Gastroesophageal sphincter (tissue), 4 donors: ENCODE measurements around the gene MYO1B. TPM values are rescaled to one million over a fixed set of nuclear protein-coding genes. Genes with fewer than 3 reads are reported as not detected.
A peak's percentile ranks its signal among the peaks of the same experiment; 100 is the strongest.

Experiments
- ATAC-seq: fragments of 150-250 bp; one replicate; pipeline ENCODE4 v1.9.1; 2016; ENCODE audit warnings: mild to moderate bottlenecking, moderate library complexity
- H3K27ac ChIP-seq, 4 donors: fragments of 200-600 bp; sonication (generic) in 3 of 4; 1 replicate in 3 of 4; 2 replicates in 1 of 4; pipeline ENCODE4 v1.5.1; 2016 to 2019
- H3K27me3 ChIP-seq: fragments of 200-600 bp; sonication (generic); one replicate; pipeline ENCODE4 v1.5.1; 2019
- H3K36me3 ChIP-seq, 2 donors: fragments of 200-600 bp; sonication (generic); one replicate each; pipeline ENCODE4 v1.5.1; 2019; ENCODE audit warnings: control low read depth in 1 of 2
- H3K4me1 ChIP-seq, 3 donors: fragments of 200-600 bp; sonication (generic); 1 replicate in 2 of 3; 2 replicates in 1 of 3; pipeline ENCODE4 v1.5.1; 2016 to 2019; ENCODE audit warnings: control low read depth in 2 of 3
- H3K4me3 ChIP-seq, 2 donors: fragments of 200-600 bp; sonication (generic); one replicate each; pipeline ENCODE4 v1.5.1; 2019; ENCODE audit warnings: mild to moderate bottlenecking in 1 of 2, moderate library complexity in 1 of 2
- H3K9me3 ChIP-seq, 3 donors: fragments of 200-600 bp; sonication (generic); one replicate each; pipeline ENCODE4 v1.5.1; 2017 to 2019; ENCODE audit warnings: control low read depth in 2 of 3
- EP300 ChIP-seq: sonication (generic); formaldehyde crosslinking; IDR thresholded peaks from one replicate; pipeline ENCODE4 v1.6.1; 2017; ENCODE audit warnings: antibody characterized with exemption, mild to moderate bottlenecking
- POLR2A ChIP-seq, 2 donors: fragments of 450-650 bp; IDR thresholded peaks; one replicate each; pipeline ENCODE4 v1.6.1; 2017; ENCODE audit warnings: antibody characterized with exemption in 2 of 2, mild to moderate bottlenecking in 2 of 2, moderate library complexity in 1 of 2
- POLR2AphosphoS5 ChIP-seq: sonication (generic); formaldehyde crosslinking; IDR thresholded peaks from one replicate; pipeline ENCODE4 v1.6.1; 2017; ENCODE audit warnings: antibody characterized with exemption
- WGBS, 2 donors: methylation state at CpG; one replicate each; pipeline ENCODE4 v1.1.5; 2018; ENCODE audit warnings: low coverage in 1 of 2; 5-methylcytosine and 5-hydroxymethylcytosine counted together
- total RNA-seq, 4 donors: library from RNA; depleted of rRNA; stranded (reverse); fragments of >200 nt; gene quantifications; one replicate each; pipeline ENCODE4 v1.1.0, GENCODE V29; 2016
- TF ChIP-seq, protein P1 (sequence below), 4 experiments: fragments of 200-600 bp in 2 of 4; fragments of 450-650 bp in 2 of 4; sonication (generic) in 1 of 4; IDR thresholded peaks; one replicate each; pipeline ENCODE4 v1.5.1; 2017 to 2019; ENCODE audit warnings: antibody characterized with exemption in 4 of 4, mild to moderate bottlenecking in 2 of 4, moderate library complexity in 2 of 4

The MYO1B gene
- total RNA-seq, 4 donors from 2014 or later: 17.3 to 45.0 (median 21.0) TPM

DNA sequence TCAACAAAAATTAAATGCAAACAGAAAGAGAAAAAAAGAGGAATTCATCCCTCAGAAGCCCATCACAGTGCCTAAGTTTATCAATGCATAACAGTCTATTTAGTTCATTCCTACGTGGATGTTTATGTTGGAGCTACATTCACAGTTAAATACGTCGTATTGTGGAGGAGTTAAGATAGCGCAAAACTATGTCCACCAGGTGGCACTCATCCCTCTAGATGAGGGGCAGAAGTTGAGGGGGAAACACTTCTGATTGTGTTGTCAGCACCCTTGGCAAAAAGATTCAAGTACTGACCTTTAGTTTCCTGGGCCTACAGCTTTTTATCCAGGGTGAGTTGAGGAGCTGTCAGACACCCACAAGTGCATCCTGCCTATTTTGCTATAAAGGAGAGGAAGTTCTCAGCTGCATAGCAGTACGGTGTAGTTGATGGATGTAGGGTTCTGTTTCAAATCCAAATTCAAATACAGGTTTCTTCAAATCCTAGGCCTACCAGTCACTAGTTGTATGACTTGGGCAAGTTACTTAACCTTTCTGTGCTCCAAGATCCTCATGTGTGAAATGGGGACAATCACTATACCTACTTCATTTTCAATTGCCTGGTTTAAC is 26.8 kb upstream of the MYO1B start:
- WGBS, 2 donors: 33 to 100% methylated on average over 1 to 5 of the region's 5 CpGs
- peak; percentile 34 for ATAC-seq
- Histone ChIP-seq H3K4me1 (peaks cover 0 to 4% (median 0%) of the 10 kb centered on the region in 3 donors), H3K27me3 (no peaks in the 10 kb centered on the region), H3K36me3 (no peaks in the 10 kb centered on the region), H3K9me3 (no peaks in the 10 kb centered on the region), H3K27ac (no peak overlapping the region), H3K4me3 (no peak overlapping the region)
- TF ChIP-seq, protein P1, sequence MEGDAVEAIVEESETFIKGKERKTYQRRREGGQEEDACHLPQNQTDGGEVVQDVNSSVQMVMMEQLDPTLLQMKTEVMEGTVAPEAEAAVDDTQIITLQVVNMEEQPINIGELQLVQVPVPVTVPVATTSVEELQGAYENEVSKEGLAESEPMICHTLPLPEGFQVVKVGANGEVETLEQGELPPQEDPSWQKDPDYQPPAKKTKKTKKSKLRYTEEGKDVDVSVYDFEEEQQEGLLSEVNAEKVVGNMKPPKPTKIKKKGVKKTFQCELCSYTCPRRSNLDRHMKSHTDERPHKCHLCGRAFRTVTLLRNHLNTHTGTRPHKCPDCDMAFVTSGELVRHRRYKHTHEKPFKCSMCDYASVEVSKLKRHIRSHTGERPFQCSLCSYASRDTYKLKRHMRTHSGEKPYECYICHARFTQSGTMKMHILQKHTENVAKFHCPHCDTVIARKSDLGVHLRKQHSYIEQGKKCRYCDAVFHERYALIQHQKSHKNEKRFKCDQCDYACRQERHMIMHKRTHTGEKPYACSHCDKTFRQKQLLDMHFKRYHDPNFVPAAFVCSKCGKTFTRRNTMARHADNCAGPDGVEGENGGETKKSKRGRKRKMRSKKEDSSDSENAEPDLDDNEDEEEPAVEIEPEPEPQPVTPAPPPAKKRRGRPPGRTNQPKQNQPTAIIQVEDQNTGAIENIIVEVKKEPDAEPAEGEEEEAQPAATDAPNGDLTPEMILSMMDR (IDR thresholded peaks at IDR 0.05): peak; percentile 27 to 64 (median 30)
- TF ChIP-seq POLR2A (IDR thresholded peaks at IDR 0.05): no peak

DNA sequence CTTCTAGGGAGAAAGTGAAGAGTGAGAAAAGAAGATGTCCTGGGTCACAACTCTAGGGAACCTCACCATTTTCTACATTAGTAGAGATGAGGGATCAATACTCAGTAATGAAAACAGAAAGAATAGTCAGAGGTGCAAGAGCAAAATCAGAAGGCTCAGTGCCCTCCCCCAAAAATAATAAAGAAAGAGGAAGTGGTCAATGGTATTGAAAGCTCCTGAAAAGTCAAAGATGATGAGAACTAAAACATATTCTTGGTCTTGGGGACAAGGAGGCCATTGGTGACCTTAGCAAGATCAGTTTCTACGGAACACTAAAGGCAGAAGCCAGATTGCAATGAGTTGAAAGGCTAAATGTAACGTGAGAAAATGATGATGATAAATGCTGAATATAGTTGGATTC is 24.5 kb upstream of the MYO1B start:
- ATAC-seq: no peak
- 70 to 88% methylated on average over 2 of the region's 2 CpGs for WGBS, 2 donors

DNA sequence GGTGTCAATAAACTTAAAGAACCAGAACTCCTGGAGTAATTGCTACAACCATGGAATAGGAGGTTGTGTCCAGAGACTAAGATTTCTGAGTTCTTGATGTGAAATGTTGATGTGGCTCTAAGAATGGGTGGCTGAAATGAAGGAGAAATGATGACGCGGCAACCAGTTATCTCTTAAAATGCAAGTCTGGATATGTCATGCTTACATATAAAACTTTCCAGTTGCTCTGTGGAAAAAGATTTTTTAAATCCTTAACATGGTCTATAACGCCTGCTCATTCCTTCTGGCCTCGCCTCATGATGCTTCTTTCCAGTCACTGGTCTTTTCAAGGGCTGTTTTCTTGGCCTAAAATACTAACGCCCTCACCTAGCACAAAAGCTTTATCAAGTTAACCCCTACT is 23.5 kb upstream of the MYO1B start:
- no peak for ATAC-seq
- Histone ChIP-seq H3K9me3 (no peaks in the 10 kb centered on the region), H3K36me3 (no peaks in the 10 kb centered on the region), H3K4me3 (no peak overlapping the region), H3K27ac (no peak overlapping the region), H3K27me3 (no peaks in the 10 kb centered on the region), H3K4me1 (peaks cover 0 to 4% (median 0%) of the 10 kb centered on the region in 3 donors)
- WGBS, 2 donors: 67 to 100% methylated on average over 3 to 5 of the region's 5 CpGs
- no peak for TF ChIP-seq POLR2AphosphoS5

More for the DNA sequence above, 24.5 kb upstream of the MYO1B start:
- peaks cover 0 to 4% (median 0%) of the 10 kb centered on the region in 3 donors for H3K4me1 ChIP-seq
- H3K36me3 ChIP-seq: no peaks in the 10 kb centered on the region
- no peak overlapping the region for H3K4me3 ChIP-seq
- no peaks in the 10 kb centered on the region for H3K27me3 ChIP-seq
- no peak overlapping the region for H3K27ac ChIP-seq
- TF ChIP-seq, protein P1 (IDR thresholded peaks at IDR 0.05): no peak
- H3K9me3 ChIP-seq: no peaks in the 10 kb centered on the region

DNA sequence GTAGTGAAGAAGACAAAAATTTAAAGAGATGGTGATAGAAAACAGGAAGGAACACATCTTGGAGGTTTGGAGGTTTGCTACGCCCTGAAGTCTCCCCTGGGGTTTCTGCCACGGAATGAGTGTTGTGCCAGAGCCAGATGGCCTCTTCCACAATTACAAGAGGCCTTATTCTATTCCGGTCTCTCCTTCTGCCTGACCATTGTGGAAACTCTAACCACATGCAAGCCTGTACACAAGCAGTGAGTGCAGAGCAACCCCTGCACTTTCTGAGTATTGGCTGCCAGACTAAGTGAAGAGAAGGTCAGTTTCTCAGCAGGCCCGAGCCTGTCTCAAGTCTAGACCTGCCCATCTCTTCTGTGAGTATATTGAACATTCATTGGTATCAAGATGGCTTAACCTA is 22.7 kb upstream of the MYO1B start:
- no peak for ATAC-seq
- Histone ChIP-seq H3K9me3 (no peaks in the 10 kb centered on the region), H3K27ac (peak overlapping the region in 1 of 4 donors; percentile 39), H3K4me1 (peaks cover 0 to 4% (median 0%) of the 10 kb centered on the region in 3 donors), H3K4me3 (no peak overlapping the region), H3K27me3 (no peaks in the 10 kb centered on the region), H3K36me3 (no peaks in the 10 kb centered on the region)
- TF ChIP-seq POLR2AphosphoS5 (no peak), EP300 (no peak), POLR2A (IDR thresholded peaks at IDR 0.05) (no peak)
- TF ChIP-seq, protein P1 (IDR thresholded peaks at IDR 0.05): no peak
- WGBS, 2 donors: 37 to 63% methylated on average over 3 to 4 of the region's 4 CpGs

DNA sequence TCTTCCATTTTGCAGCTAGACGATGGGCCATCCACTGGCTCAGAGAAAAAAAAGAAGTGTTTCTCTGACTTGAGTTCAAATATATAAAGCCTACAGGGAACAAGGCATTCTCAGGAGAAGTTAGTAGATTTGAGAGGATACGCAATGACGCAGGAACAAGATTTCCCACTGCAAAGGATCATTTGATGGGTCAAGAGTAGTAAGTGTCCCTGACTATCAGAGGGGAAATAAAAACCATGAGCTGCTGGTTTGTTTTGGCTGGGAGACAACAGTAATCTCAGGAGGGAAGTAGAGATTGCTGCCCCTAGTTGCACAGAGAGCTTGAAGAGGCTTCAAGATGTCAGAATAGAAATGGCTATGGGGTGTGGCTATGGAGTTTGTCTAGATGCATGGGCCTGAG is 22.3 kb upstream of the MYO1B start:
- WGBS, 2 donors: 78 to 80% methylated on average over 1 to 3 of the region's 3 CpGs
- Histone ChIP-seq H3K27ac (no peak overlapping the region), H3K4me3 (no peak overlapping the region), H3K9me3 (no peaks in the 10 kb centered on the region), H3K36me3 (no peaks in the 10 kb centered on the region), H3K4me1 (peaks cover 0 to 4% (median 0%) of the 10 kb centered on the region in 3 donors), H3K27me3 (no peaks in the 10 kb centered on the region)
- no peak for ATAC-seq
- TF ChIP-seq, protein P1 (IDR thresholded peaks at IDR 0.05): no peak
- no peak for TF ChIP-seq POLR2A (IDR thresholded peaks at IDR 0.05)
- TF ChIP-seq EP300: no peak
- no peak for TF ChIP-seq POLR2AphosphoS5
